LNCAP (cell line): ENCODE results near the gene TRABD2B.

Experiments used
- TF ChIP-seq, protein P1 (sequence below): fragments of 450-650 bp; IDR thresholded peaks from 2 replicates; pipeline ENCODE4 v1.5.1; 2017; ENCODE audit warnings: mild to moderate bottlenecking

The TRABD2B gene

DNA sequence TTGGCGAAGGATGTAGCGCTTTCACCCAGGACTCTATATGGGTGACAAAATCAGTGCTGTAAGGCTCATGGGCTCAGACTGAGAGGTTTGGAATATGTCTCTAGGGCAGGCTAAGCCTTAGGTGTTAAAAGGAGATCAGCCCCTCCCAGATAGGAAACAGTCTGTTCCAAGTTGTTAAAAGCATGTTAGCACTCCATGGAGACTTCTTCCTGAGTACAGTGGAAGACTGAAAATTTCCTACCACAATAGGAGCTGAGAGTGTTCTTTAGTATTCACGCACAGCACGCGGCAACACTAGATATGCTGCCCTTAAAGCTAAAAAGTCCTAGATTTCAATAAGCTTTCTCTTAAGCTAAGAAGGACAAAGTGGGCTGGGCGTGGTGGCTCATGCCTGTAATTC, 122.1 kb downstream of the TRABD2B start:
- TF ChIP-seq, protein P1, sequence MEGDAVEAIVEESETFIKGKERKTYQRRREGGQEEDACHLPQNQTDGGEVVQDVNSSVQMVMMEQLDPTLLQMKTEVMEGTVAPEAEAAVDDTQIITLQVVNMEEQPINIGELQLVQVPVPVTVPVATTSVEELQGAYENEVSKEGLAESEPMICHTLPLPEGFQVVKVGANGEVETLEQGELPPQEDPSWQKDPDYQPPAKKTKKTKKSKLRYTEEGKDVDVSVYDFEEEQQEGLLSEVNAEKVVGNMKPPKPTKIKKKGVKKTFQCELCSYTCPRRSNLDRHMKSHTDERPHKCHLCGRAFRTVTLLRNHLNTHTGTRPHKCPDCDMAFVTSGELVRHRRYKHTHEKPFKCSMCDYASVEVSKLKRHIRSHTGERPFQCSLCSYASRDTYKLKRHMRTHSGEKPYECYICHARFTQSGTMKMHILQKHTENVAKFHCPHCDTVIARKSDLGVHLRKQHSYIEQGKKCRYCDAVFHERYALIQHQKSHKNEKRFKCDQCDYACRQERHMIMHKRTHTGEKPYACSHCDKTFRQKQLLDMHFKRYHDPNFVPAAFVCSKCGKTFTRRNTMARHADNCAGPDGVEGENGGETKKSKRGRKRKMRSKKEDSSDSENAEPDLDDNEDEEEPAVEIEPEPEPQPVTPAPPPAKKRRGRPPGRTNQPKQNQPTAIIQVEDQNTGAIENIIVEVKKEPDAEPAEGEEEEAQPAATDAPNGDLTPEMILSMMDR: no peak

DNA sequence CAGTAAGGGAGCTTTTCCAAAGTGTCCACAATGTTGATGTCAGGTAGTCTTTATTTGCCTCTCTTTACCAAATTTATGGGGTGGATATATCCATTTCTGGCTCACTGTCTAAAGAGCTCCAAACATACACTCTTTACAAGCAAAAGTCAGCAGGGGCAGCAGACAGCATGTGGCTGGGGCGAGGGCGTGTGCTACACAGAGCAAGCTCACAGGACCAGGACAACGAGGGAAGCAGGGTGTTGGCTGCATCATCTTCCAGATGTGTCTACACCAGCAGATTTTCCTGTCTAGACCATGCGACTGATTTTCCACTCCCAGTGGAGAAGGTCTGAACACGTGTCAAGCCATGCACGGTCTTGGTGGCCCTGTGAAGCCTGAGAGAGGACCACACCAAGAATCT, 123.8 kb downstream of the TRABD2B start:
- TF ChIP-seq, protein P1: no peak

DNA sequence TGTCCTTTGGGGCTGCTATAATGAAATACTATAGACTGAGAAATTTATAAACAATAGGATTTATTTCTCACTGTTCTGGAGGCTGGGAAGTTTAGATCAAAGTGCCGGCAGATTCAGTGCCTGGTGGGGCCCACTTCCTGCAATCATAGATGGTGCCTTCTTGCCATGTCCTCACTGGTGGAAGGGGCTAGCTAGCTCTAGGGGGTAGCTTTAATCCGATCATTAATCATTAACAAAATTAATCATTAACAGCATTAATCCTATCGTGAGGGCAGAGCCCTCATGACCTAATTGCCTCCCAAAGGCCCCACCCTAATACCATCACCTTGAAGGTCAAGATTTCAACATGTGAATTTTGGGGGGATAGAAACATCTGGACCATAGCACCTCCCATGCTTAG, 124.3 kb downstream of the TRABD2B start:
- TF ChIP-seq, protein P1: no peak

DNA sequence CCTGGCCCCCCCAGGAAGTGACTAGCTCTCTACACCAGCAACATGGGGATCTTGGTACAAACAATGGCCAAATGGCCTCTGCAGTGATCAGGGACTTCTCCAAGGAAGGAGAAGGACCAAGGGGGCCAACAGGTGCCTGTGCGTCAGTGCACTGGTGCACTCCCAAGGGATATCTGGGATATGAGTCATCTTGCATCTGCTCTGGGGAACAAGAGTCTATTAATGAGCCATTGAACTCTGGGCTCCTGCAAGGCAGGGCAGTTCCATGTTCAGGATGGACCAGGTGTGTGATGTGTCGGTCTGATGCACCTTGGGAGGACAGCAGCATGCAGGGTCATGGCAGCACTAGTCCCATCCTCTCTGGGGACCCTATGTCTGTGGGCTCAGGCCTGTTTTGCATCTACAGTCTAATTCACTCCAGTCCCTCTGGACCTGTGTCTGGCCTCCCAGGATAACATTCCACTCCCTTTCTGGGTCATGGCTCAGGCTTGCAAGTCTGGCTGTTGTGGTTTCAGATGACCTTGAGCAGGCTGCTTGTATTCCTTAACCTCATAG, 125.3 kb downstream of the TRABD2B start:
- TF ChIP-seq, protein P1: no peak

DNA sequence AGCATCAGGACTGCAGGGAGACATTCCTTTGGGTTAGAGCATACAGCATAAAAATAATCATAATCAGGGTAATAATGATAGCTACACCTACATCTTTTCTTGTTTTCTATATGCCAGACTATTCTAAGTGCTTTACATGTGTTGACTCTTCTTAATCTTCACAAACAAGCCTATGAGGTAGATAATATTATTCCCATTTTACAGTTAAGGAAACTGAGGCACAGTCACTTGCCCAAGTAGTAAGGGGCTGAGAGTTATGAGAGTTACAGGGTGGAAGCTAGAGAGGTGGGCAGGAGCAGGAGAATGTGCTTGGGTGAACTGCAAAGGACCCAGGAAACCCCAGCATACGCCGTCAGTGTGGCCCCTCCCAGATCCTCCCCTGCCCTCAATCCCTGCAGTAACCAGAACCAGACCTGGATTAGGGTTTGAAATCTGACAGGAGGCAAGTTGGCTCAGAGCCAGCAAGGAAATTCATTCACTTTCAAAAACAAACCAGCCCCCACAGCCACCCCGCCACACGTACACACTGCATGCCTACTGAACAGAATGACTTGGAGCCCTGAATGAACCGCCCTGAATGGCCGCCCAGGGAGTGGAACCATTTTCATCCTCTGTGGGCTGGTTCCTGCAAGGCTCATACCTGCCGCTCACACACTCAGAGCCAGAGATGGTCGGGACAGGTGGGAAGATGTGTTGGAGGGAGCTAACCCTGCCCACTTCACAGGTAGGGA, 126.1 kb downstream of the TRABD2B start:
- TF ChIP-seq, protein P1: no peak

DNA sequence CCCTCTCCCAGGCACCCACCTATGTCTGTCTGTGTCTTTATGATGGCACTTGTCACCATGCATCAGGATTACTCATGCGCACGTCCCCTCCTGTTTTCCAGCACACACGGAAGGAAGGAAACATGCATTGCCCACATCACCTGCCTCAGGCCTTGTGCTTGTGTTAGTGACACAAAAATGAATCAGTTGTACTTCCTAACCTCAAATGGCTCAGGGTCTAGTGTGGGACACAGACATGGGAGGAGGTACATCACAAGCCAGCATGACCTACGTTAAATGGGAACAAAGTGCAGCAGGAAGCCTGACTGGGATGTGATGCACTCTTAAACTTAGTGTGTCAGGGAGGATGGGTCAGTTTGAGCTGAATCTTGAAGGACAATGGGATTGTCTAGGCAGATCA, 126.7 kb downstream of the TRABD2B start:
- TF ChIP-seq, protein P1: no peak

DNA sequence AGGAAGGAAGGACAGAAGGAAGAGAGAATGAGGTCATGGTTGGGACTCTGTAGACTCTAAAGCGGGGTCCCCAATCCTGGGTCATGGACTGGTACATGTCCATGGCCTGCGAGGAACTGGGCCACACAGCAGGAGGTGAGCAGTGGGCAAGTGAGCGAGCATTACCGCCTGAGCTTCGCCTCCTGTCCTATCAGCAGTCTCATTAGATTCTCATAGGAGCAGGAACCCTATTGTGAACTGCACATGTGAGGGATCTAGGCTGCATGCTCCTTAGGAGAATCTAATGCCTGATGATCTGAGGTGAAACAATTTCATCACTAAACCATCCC, 128.9 kb downstream of the TRABD2B start:
- TF ChIP-seq, protein P1: no peak
